Measurements from ENCODE around the gene GKN1. TPM values are rescaled to one million over a fixed set of nuclear protein-coding genes. Genes with fewer than 3 reads are reported as not detected.

GKN1 gene, protein sequence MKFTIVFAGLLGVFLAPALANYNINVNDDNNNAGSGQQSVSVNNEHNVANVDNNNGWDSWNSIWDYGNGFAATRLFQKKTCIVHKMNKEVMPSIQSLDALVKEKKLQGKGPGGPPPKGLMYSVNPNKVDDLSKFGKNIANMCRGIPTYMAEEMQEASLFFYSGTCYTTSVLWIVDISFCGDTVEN
- total RNA-seq (1.4 TPM), polyA plus RNA-seq (11.5 TPM)
- long read RNA-seq, donor 1 = 0 reads
- long read RNA-seq, donor 2, partial matches to known transcripts = 0 of 1 reads
- long read RNA-seq, donor 2, other reads (novel, unspliced or antisense) = 0 of 1 reads
- long read RNA-seq, donor 3, partial matches to known transcripts = 0 of 1 reads
- long read RNA-seq, donor 3, other reads (novel, unspliced or antisense) = 0 of 1 reads
- long read RNA-seq, donor 4 = 0 reads
- long read RNA-seq, donor 5 = 0 reads
- long read RNA-seq, donor 6 = 0 reads
- long read RNA-seq, donor 7 = 0 reads
- long read RNA-seq, donor 8 = 0 reads
- long read RNA-seq, donor 9 = 0 reads
- long read RNA-seq, donor 10, partial matches to known transcripts = 0 of 2 reads
- long read RNA-seq, donor 10, other reads (novel, unspliced or antisense) = 0 of 2 reads

DNA sequence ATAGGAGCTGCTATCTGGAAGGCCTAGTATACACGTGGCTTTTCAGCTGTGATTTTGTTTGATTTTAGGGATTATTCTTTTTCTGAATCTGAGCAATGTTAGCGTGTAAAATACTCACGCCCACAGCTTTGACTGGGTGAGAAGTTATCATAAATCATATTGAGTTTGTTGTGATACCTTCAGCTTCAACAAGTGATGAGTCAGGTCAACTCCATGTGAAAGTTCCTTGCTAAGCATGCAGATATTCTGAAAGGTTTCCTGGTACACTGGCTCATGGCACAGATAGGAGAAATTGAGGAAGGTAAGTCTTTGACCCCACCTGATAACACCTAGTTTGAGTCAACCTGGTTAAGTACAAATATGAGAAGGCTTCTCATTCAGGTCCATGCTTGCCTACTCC, at the start of gene GKN1:
TSS of gene GKN1 (plus strand) at position 386 of the 400 bp plus-strand sequence. CDS start 42 bp downstream, outside the sequence.
- no peaks in the 10 kb centered on the region for H3K27me3 ChIP-seq (ENCODE audit: control insufficient read depth in 2 of 2, insufficient read depth in 1 of 2, low read length in 1 of 2)
- no peaks in the 10 kb centered on the region for H3K4me1 ChIP-seq (ENCODE audit: control insufficient read depth in 2 of 2, insufficient read depth in 2 of 2, low read length in 2 of 2)
- no peak within 1 kb of the TSS for H3K27ac ChIP-seq (ENCODE audit: low read depth in 1 of 2, low read length in 1 of 2)
- H3K9me3 ChIP-seq (ENCODE audit: control insufficient read depth in 2 of 2, insufficient read depth in 1 of 2, low read length in 1 of 2) = no peaks in the 10 kb centered on the region
- no peaks in the 10 kb centered on the region for H3K36me3 ChIP-seq (ENCODE audit: control insufficient read depth in 2 of 2, insufficient read depth in 2 of 2, low read length in 1 of 2)
- no peak for DNase-seq (ENCODE audit: low read depth in 6 of 9, low spot score in 9 of 9)
- H3K4me3 ChIP-seq (ENCODE audit: low read length in 2 of 2) = no peak within 1 kb of the TSS
- WGBS = 63% methylated on average over 3 of the region's 3 CpGs

DNA sequence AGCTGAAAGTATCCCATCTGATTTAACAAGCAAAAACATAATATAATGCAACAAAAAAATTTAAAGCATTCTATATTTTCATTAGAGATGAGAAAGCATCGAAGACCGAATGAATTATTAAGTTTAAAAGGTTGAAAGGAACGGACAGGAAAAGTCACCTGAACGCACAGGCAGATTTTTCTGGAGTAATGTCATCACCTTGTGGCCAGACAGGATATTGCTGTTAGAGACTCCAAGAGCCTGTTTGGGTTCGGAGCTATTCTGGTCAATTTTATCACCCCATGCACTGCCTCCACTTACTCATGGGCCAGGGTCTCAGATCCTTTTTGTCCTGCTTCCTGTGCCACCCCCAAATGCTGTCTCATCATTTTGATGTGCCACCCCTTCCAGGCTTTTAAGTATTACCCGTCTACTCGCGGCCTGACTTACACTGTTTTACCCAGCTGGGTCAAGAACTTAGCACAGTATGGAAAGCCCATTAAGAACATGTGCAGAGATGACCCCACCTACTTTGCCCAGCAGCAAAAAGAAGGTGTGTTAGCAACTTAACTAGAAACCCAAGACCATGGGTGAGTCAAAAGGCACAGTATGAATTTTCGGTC, 49.0 kb upstream of the GKN1 start:
- peak in 8 of 9 donors; percentile 52 to 88 (median 70) for DNase-seq (ENCODE audit: low read depth in 6 of 9, low spot score in 9 of 9)
- no peak overlapping the region for H3K27ac ChIP-seq (ENCODE audit: low read depth in 1 of 2, low read length in 1 of 2)
- no peak overlapping the region for H3K4me3 ChIP-seq (ENCODE audit: low read length in 2 of 2)
- H3K36me3 ChIP-seq (ENCODE audit: control insufficient read depth in 2 of 2, insufficient read depth in 2 of 2, low read length in 1 of 2) = no peaks in the 10 kb centered on the region
- no peaks in the 10 kb centered on the region for H3K9me3 ChIP-seq (ENCODE audit: control insufficient read depth in 2 of 2, insufficient read depth in 1 of 2, low read length in 1 of 2)
- no peaks in the 10 kb centered on the region for H3K27me3 ChIP-seq (ENCODE audit: control insufficient read depth in 2 of 2, insufficient read depth in 1 of 2, low read length in 1 of 2)
- WGBS = 48% methylated on average over 9 of the region's 9 CpGs
- peaks cover 0 to 3% of the 10 kb centered on the region in 2 donors for H3K4me1 ChIP-seq (ENCODE audit: control insufficient read depth in 2 of 2, insufficient read depth in 2 of 2, low read length in 2 of 2)

DNA sequence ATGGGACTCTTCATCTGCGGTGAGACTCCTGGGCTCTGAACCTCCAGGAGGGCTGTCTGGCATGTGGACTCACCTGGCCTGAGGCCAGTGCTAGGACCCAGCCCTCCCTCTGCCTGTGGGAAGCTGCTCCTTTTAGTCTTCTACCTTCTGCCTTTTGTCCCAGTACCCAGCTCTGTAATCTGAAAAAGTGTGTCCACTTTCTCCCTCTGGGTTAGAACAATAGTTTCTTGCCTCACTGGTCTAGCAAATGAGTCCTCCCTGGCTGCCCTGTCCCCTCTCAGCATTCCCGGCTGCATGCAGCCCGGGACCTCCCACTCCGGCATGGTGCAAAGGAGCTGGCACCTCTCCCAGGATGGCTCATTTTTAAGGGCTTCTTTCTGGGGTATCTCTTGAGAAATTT, 47.6 kb upstream of the GKN1 start:
- no peaks in the 10 kb centered on the region for H3K36me3 ChIP-seq (ENCODE audit: control insufficient read depth in 2 of 2, insufficient read depth in 2 of 2, low read length in 1 of 2)
- no peaks in the 10 kb centered on the region for H3K9me3 ChIP-seq (ENCODE audit: control insufficient read depth in 2 of 2, insufficient read depth in 1 of 2, low read length in 1 of 2)
- H3K27ac ChIP-seq (ENCODE audit: low read depth in 1 of 2, low read length in 1 of 2) = no peak overlapping the region
- H3K4me3 ChIP-seq (ENCODE audit: low read length in 2 of 2) = no peak overlapping the region
- DNase-seq (ENCODE audit: low read depth in 6 of 9, low spot score in 9 of 9) = no peak
- no peaks in the 10 kb centered on the region for H3K27me3 ChIP-seq (ENCODE audit: control insufficient read depth in 2 of 2, insufficient read depth in 1 of 2, low read length in 1 of 2)
- H3K4me1 ChIP-seq (ENCODE audit: control insufficient read depth in 2 of 2, insufficient read depth in 2 of 2, low read length in 2 of 2) = peaks cover 0 to 3% of the 10 kb centered on the region in 2 donors
- WGBS = 95% methylated on average over 4 of the region's 4 CpGs

DNA sequence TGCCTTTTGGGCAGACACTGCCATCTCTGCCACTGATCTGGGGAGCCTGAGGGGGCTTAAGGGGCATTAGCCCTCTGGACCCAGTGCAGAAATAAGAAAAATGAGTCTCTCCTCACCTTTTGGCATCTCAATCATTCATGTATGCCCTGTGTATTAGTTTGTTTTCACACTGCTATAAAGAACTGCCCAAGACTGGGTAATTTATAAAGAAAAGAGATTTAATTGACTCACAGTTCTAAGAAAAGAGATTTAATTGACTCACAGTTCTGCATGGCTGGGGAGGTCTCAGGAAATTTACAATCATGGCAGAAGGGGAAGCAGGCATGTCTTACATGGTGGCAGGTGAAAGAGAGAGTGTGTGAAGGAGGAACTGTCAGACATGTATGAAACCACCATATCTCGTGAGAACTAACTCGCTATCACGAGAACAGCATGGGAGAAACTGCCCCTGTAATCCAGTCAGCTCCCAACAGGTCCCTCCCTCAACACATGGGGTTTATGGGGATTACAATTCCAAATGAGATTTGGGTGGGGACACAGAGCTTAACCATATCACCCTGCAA, 43.2 kb upstream of the GKN1 start:
- Histone ChIP-seq H3K27me3 (ENCODE audit: control insufficient read depth in 2 of 2, insufficient read depth in 1 of 2, low read length in 1 of 2) (no peaks in the 10 kb centered on the region), H3K9me3 (ENCODE audit: control insufficient read depth in 2 of 2, insufficient read depth in 1 of 2, low read length in 1 of 2) (no peaks in the 10 kb centered on the region), H3K4me3 (ENCODE audit: low read length in 2 of 2) (no peak overlapping the region), H3K4me1 (ENCODE audit: control insufficient read depth in 2 of 2, insufficient read depth in 2 of 2, low read length in 2 of 2) (peaks cover 0 to 4% of the 10 kb centered on the region in 2 donors), H3K36me3 (ENCODE audit: control insufficient read depth in 2 of 2, insufficient read depth in 2 of 2, low read length in 1 of 2) (no peaks in the 10 kb centered on the region), H3K27ac (ENCODE audit: low read depth in 1 of 2, low read length in 1 of 2) (no peak overlapping the region)
- no peak for DNase-seq (ENCODE audit: low read depth in 6 of 9, low spot score in 9 of 9)
- WGBS = 95% methylated on average over 3 of the region's 3 CpGs

DNA sequence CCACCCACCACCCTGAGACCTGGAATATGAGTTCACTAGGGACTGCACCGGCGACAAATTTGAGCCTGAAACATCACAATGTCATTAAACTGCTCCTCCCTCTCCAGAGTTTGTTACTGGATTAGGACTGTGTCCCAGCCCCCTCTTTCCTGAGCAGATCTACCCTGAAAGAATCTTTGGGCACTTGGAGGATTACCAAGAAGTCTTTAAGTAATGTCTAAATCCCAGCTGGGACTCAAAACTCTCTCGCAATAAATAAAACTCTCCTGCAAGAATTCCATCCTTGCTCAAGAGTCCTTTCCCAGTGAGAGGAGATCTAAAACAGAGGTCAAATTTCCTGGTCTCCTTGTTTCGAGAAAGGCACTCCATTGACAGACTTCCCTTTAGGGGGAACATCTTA, 42.6 kb upstream of the GKN1 start:
- WGBS = 73% methylated on average over 4 of the region's 4 CpGs
- DNase-seq (ENCODE audit: low read depth in 6 of 9, low spot score in 9 of 9) = no peak
- Histone ChIP-seq H3K9me3 (ENCODE audit: control insufficient read depth in 2 of 2, insufficient read depth in 1 of 2, low read length in 1 of 2) (no peaks in the 10 kb centered on the region), H3K4me1 (ENCODE audit: control insufficient read depth in 2 of 2, insufficient read depth in 2 of 2, low read length in 2 of 2) (peaks cover 0 to 8% of the 10 kb centered on the region in 2 donors), H3K27ac (ENCODE audit: low read depth in 1 of 2, low read length in 1 of 2) (no peak overlapping the region), H3K36me3 (ENCODE audit: control insufficient read depth in 2 of 2, insufficient read depth in 2 of 2, low read length in 1 of 2) (no peaks in the 10 kb centered on the region), H3K27me3 (ENCODE audit: control insufficient read depth in 2 of 2, insufficient read depth in 1 of 2, low read length in 1 of 2) (no peaks in the 10 kb centered on the region), H3K4me3 (ENCODE audit: low read length in 2 of 2) (no peak overlapping the region)

DNA sequence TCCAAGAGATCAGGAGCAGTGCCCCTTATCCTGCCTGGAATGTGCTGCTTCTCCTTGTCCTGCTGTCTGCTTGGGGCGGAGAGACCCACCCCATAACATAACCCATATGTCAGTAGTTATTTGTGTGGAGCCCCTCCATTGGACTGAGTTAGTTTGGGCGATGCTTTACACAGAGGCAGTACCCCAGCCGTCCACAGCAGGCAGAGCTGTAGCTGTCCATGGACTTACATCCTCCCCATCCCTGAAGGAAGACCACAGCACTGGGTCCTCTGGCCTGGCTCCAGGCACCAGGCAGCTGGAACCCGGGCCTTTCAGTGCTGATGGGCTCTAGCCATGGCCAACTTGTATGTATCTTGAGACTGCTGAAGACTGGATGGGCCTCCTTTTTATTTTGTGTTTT, 42.0 kb upstream of the GKN1 start:
- no peak for DNase-seq (ENCODE audit: low read depth in 6 of 9, low spot score in 9 of 9)
- peaks cover 0 to 9% of the 10 kb centered on the region in 2 donors for H3K4me1 ChIP-seq (ENCODE audit: control insufficient read depth in 2 of 2, insufficient read depth in 2 of 2, low read length in 2 of 2)
- H3K27ac ChIP-seq (ENCODE audit: low read depth in 1 of 2, low read length in 1 of 2) = no peak overlapping the region
- H3K9me3 ChIP-seq (ENCODE audit: control insufficient read depth in 2 of 2, insufficient read depth in 1 of 2, low read length in 1 of 2) = no peaks in the 10 kb centered on the region
- H3K36me3 ChIP-seq (ENCODE audit: control insufficient read depth in 2 of 2, insufficient read depth in 2 of 2, low read length in 1 of 2) = no peaks in the 10 kb centered on the region
- H3K27me3 ChIP-seq (ENCODE audit: control insufficient read depth in 2 of 2, insufficient read depth in 1 of 2, low read length in 1 of 2) = no peaks in the 10 kb centered on the region
- WGBS = 98% methylated on average over 4 of the region's 4 CpGs
- no peak overlapping the region for H3K4me3 ChIP-seq (ENCODE audit: low read length in 2 of 2)

DNA sequence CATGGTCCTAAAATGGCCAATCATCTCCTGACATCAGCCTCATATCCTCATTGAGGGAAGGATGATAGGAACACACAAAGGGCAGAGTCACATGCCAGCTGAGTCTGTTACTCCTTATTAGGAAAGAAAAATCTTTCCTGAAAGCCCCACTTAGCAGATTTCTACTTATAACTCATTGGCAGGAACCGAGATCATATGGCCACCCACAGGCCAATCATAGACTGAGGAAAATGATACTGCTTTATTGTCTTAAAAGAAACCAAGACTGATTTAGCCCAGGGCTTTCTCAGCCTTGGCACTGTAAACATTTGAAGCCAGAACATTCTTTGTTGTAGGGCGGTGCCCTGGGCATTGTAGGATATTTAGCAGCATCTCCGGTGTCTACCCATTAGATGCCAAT, 40.4 kb upstream of the GKN1 start:
- Histone ChIP-seq H3K4me3 (ENCODE audit: low read length in 2 of 2) (no peak overlapping the region), H3K9me3 (ENCODE audit: control insufficient read depth in 2 of 2, insufficient read depth in 1 of 2, low read length in 1 of 2) (no peaks in the 10 kb centered on the region), H3K27me3 (ENCODE audit: control insufficient read depth in 2 of 2, insufficient read depth in 1 of 2, low read length in 1 of 2) (no peaks in the 10 kb centered on the region), H3K4me1 (ENCODE audit: control insufficient read depth in 2 of 2, insufficient read depth in 2 of 2, low read length in 2 of 2) (peaks cover 0 to 9% of the 10 kb centered on the region in 2 donors), H3K36me3 (ENCODE audit: control insufficient read depth in 2 of 2, insufficient read depth in 2 of 2, low read length in 1 of 2) (no peaks in the 10 kb centered on the region), H3K27ac (ENCODE audit: low read depth in 1 of 2, low read length in 1 of 2) (no peak overlapping the region)
- WGBS = 96% methylated on average over 3 of the region's 3 CpGs
- no peak for DNase-seq (ENCODE audit: low read depth in 6 of 9, low spot score in 9 of 9)

DNA sequence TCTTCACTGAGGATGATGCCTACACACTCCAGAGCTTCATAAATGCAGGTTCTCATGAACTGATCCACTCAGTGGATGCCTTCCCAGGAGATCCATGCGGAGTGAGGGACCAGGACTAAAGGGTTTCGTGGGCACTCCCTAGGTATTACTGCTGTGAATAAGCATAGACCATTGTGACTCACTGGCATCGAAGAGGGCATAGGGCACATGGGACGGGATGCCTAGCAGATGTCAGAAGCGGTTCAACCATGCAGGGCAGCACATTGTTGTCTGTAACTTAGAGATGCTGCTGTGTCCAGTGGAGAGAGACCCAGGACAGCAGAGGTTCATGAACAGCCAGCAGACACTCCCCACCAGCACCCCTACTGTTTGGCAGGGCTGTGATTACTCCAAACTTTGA, 39.0 kb upstream of the GKN1 start:
- WGBS = 98% methylated on average over 5 of the region's 5 CpGs
- H3K4me3 ChIP-seq (ENCODE audit: low read length in 2 of 2) = no peak overlapping the region
- no peaks in the 10 kb centered on the region for H3K27me3 ChIP-seq (ENCODE audit: control insufficient read depth in 2 of 2, insufficient read depth in 1 of 2, low read length in 1 of 2)
- H3K9me3 ChIP-seq (ENCODE audit: control insufficient read depth in 2 of 2, insufficient read depth in 1 of 2, low read length in 1 of 2) = no peaks in the 10 kb centered on the region
- peaks cover 0 to 9% of the 10 kb centered on the region in 2 donors for H3K4me1 ChIP-seq (ENCODE audit: control insufficient read depth in 2 of 2, insufficient read depth in 2 of 2, low read length in 2 of 2)
- DNase-seq (ENCODE audit: low read depth in 6 of 9, low spot score in 9 of 9) = no peak
- H3K27ac ChIP-seq (ENCODE audit: low read depth in 1 of 2, low read length in 1 of 2) = no peak overlapping the region
- no peaks in the 10 kb centered on the region for H3K36me3 ChIP-seq (ENCODE audit: control insufficient read depth in 2 of 2, insufficient read depth in 2 of 2, low read length in 1 of 2)

DNA sequence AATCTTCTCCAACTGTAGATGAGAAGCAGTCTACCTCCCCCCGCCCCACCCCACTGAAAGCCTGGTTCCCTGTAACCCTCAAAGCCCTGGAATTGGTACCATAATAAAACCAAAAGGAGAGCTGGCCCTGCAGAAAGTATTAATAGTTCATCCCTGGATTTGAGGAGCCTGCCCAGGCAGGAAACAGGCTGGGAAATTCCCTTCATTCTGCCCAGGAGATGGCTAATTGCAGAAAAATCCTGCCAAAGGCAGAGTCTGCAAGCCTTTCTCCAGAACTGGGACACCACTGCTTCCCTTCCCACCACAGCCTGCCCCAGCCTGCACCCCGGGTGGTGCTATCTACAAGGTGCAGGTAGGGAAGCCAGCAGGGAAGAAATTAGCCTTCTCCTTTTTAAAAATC, 38.0 kb upstream of the GKN1 start:
- 89% methylated on average over 2 of the region's 2 CpGs for WGBS
- no peak overlapping the region for H3K27ac ChIP-seq (ENCODE audit: low read depth in 1 of 2, low read length in 1 of 2)
- H3K4me3 ChIP-seq (ENCODE audit: low read length in 2 of 2) = no peak overlapping the region
- no peaks in the 10 kb centered on the region for H3K9me3 ChIP-seq (ENCODE audit: control insufficient read depth in 2 of 2, insufficient read depth in 1 of 2, low read length in 1 of 2)
- H3K36me3 ChIP-seq (ENCODE audit: control insufficient read depth in 2 of 2, insufficient read depth in 2 of 2, low read length in 1 of 2) = no peaks in the 10 kb centered on the region
- H3K4me1 ChIP-seq (ENCODE audit: control insufficient read depth in 2 of 2, insufficient read depth in 2 of 2, low read length in 2 of 2) = peaks cover 0 to 9% of the 10 kb centered on the region in 2 donors
- no peak for DNase-seq (ENCODE audit: low read depth in 6 of 9, low spot score in 9 of 9)
- no peaks in the 10 kb centered on the region for H3K27me3 ChIP-seq (ENCODE audit: control insufficient read depth in 2 of 2, insufficient read depth in 1 of 2, low read length in 1 of 2)
